HCT116 (cell line): ENCODE results near the gene SPON1. TPM values are rescaled to one million over a fixed set of nuclear protein-coding genes. Genes with fewer than 3 reads are reported as not detected.

Experiments
- ATAC-seq: fragments of 200-7000 bp; cut with Tn5 transposase; 2 replicates; pipeline ENCODE4 v1.9.1; 2020; ENCODE audit warnings: mild to moderate bottlenecking, moderate library complexity
- BruUV-seq: library from RNA; stranded (reverse); fragments of 400-500 nt; replicated peaks from 2 replicates; lab custom pipeline; 2021; lab: Mats Ljungman, UMichigan
- CTCF ChIA-PET: fragments of 300-600 bp; sonication (Branson Sonifier 250); formaldehyde crosslinking; loops from one replicate; lab custom pipeline; 2021; ENCODE audit warnings: antibody characterized with exemption; lab: Charles Lee
- POLR2A ChIA-PET: fragments of 300-600, 350-600 bp; sonication (Branson Sonifier 250); formaldehyde crosslinking; loops from one replicate; lab custom pipeline; 2021; ENCODE audit warnings: antibody characterized with exemption; lab: Charles Lee
- RAD21 ChIA-PET, 2 experiments: fragments of 300-600 bp; sonication (Branson Sonifier 250); formaldehyde crosslinking; loops; one replicate each; lab custom pipeline; 2023; ENCODE audit warnings: low total read pairs in 2 of 2; ENCODE audit not compliant: uncharacterized antibody in 2 of 2, unreplicated experiment in 2 of 2, low non-redundant PET in 1 of 2; lab: Charles Lee
- DNase-seq: peaks from one replicate; pipeline ENCODE4 v3.0.0-alpha.2; 2010; ENCODE audit warnings: low read depth, low spot score
- H2AFZ ChIP-seq: fragments of 200-600 bp; shearing (Covaris generic), sonication (generic); 2 replicates; pipeline ENCODE4 v1.6.1; 2017; ENCODE audit warnings: low read depth, mixed run types, mixed read lengths, antibody characterized with exemption, low read length; ENCODE audit not compliant: poor library complexity, severe bottlenecking
- H3K27ac ChIP-seq: 2 replicates; pipeline ENCODE4 v1.5.1; 2012; ENCODE audit warnings: low read depth, low read length
- H3K27me3 ChIP-seq: fragments of 200-600 bp; sonication (generic); 2 replicates; pipeline ENCODE4 v1.6.1; 2016; ENCODE audit warnings: mixed run types, low read length, mixed read lengths; ENCODE audit not compliant: insufficient read depth
- H3K36me3 ChIP-seq, 2 experiments: fragments of 200-500 bp in 1 of 2; fragments of 200-600 bp in 1 of 2; sonication (Bioruptor generic) in 1 of 2; sonication (generic) in 1 of 2; 2 replicates each; pipeline versions ENCODE4 v1.5.1 to v1.6.1; 2014 to 2016; ENCODE audit warnings: low read length in 2 of 2, inconsistent platforms in 1 of 2, mixed read lengths in 1 of 2, mixed run types in 1 of 2; ENCODE audit not compliant: insufficient read depth in 2 of 2, control insufficient read depth in 1 of 2
- H3K4me1 ChIP-seq, 2 experiments: fragments of 200-600 bp in 1 of 2; sonication (generic) in 1 of 2; 2 replicates each; pipeline versions ENCODE4 v1.5.1 to v1.6.1; 2012 to 2017; ENCODE audit warnings: low read length in 2 of 2, inconsistent platforms in 1 of 2, mild to moderate bottlenecking in 1 of 2, mixed read lengths in 1 of 2, mixed run types in 1 of 2, moderate library complexity in 1 of 2; ENCODE audit not compliant: insufficient read depth in 2 of 2, control insufficient read depth in 1 of 2
- H3K4me2 ChIP-seq: fragments of 200-600 bp; sonication (generic); 2 replicates; pipeline ENCODE4 v1.6.1; 2017; ENCODE audit warnings: mixed run types, low read length, mixed read lengths
- H3K4me3 ChIP-seq, 2 experiments: fragments of 200-600 bp in 1 of 2; sonication (generic) in 1 of 2; replicated peaks in 1 of 2; 2 replicates each; pipeline ENCODE4 v1.5.1; 2011 to 2016; ENCODE audit warnings: low read length in 2 of 2, control low read depth in 1 of 2, low read depth in 1 of 2, mild to moderate bottlenecking in 1 of 2, mixed read lengths in 1 of 2, mixed run types in 1 of 2
- H3K79me2 ChIP-seq: fragments of 200-600 bp; sonication (generic); 2 replicates; pipeline ENCODE4 v1.6.1; 2017; ENCODE audit warnings: mild to moderate bottlenecking, mixed run types, low read length, moderate library complexity, mixed read lengths; ENCODE audit not compliant: insufficient read depth
- H3K9ac ChIP-seq: fragments of 200-600 bp; sonication (generic); 2 replicates; pipeline ENCODE4 v1.6.1; 2016; ENCODE audit warnings: low read length, mixed read lengths
- H3K9me2 ChIP-seq: fragments of 200-600 bp; sonication (generic), shearing (Covaris generic); 2 replicates; pipeline ENCODE4 v1.6.1; 2017; ENCODE audit warnings: mixed run types, mild to moderate bottlenecking, moderate library complexity; ENCODE audit not compliant: insufficient read depth
- H3K9me3 ChIP-seq, 2 experiments: fragments of 200-500 bp in 1 of 2; fragments of 200-600 bp in 1 of 2; sonication (Bioruptor generic) in 1 of 2; sonication (generic) in 1 of 2; 2 replicates each; pipeline ENCODE4 v1.6.1; 2014 to 2017; ENCODE audit warnings: low read length in 2 of 2, mixed read lengths in 2 of 2, inconsistent platforms in 1 of 2, low read depth in 1 of 2, mild to moderate bottlenecking in 1 of 2, mixed run types in 1 of 2, moderate library complexity in 1 of 2; ENCODE audit not compliant: control insufficient read depth in 1 of 2, insufficient read depth in 1 of 2
- H4K20me1 ChIP-seq: fragments of 200-600 bp; sonication (generic), shearing (Covaris generic); 2 replicates; pipeline ENCODE4 v1.6.1; 2017; ENCODE audit warnings: mixed run types, mild to moderate bottlenecking, moderate library complexity; ENCODE audit not compliant: insufficient read depth
- CEBPB ChIP-seq: IDR thresholded peaks from 2 replicates; pipeline ENCODE4 v1.6.1; 2012; ENCODE audit warnings: low read depth
- CTCF ChIP-seq, 3 experiments: fragments of 200-600 bp in 1 of 3; sonication (generic) in 1 of 3; IDR thresholded peaks in 2 of 3; conservative IDR thresholded peaks in 1 of 3; 2 replicates each; pipeline ENCODE4 v1.5.1; 2012 to 2017; ENCODE audit warnings: low read depth in 2 of 3, low read length in 2 of 3, antibody characterized with exemption in 1 of 3, borderline replicate concordance in 1 of 3, control low read depth in 1 of 3, mild to moderate bottlenecking in 1 of 3, mixed read lengths in 1 of 3, mixed run types in 1 of 3, moderate library complexity in 1 of 3; ENCODE audit not compliant: insufficient read depth in 1 of 3
- EGR1 ChIP-seq: IDR thresholded peaks from 2 replicates; pipeline ENCODE4 v1.6.1; 2012; ENCODE audit warnings: low read depth
- EZH2 ChIP-seq: fragments of 200-600 bp; sonication (generic); IDR thresholded peaks from 2 replicates; pipeline ENCODE4 v1.6.1; 2017; ENCODE audit warnings: antibody characterized with exemption, mixed run types
- EZH2phosphoT487 ChIP-seq: fragments of 200-600 bp; IDR thresholded peaks from 2 replicates; pipeline ENCODE4 v1.6.1; 2018; ENCODE audit warnings: antibody characterized with exemption, borderline replicate concordance
- FOSL1 ChIP-seq: IDR thresholded peaks from 2 replicates; pipeline ENCODE4 v1.6.1; 2012; ENCODE audit warnings: low read depth
- MAX ChIP-seq: IDR thresholded peaks from 2 replicates; pipeline ENCODE4 v1.6.1; 2012
- POLR2AphosphoS5 ChIP-seq: IDR thresholded peaks from 2 replicates; pipeline ENCODE4 v1.6.1; 2011; ENCODE audit warnings: mild to moderate bottlenecking, low read depth, low read length, moderate library complexity
- RAD21 ChIP-seq: IDR thresholded peaks from 2 replicates; pipeline ENCODE4 v1.6.1; 2012; ENCODE audit warnings: low read depth, mild to moderate bottlenecking
- REST ChIP-seq: IDR thresholded peaks from 2 replicates; pipeline ENCODE4 v1.6.1; 2012; ENCODE audit warnings: low read depth
- SP1 ChIP-seq: IDR thresholded peaks from 2 replicates; pipeline ENCODE4 v1.6.1; 2012; ENCODE audit warnings: low read depth
- TCF7L2 ChIP-seq: IDR thresholded peaks from 2 replicates; pipeline ENCODE4 v1.7.0; 2011; ENCODE audit warnings: borderline replicate concordance, inconsistent platforms; ENCODE audit not compliant: insufficient read depth, insufficient read length; ENCODE audit errors: extremely low read depth
- intact Hi-C: fragments of 100-400 bp; cut with micrococcal nuclease; formaldehyde crosslinking; loops from 2 replicates; pipeline ENCODE4 v1.10.0; 2022
- total RNA-seq: library from RNA; stranded (reverse); gene quantifications from one replicate; pipeline ENCODE4 v1.2.1, GENCODE V29; 2021; ENCODE audit not compliant: unreplicated experiment

Gene SPON1
- total RNA-seq, 1 experiment from 2014 or later: 0.17 TPM

- POLR2A ChIA-PET: no interaction called here
- no TSS peak for BruUV-seq
- Histone ChIP-seq H3K4me2 (no peak overlapping the region), H3K36me3 (no peaks in the 10 kb centered on the region), H3K27ac (no peak overlapping the region), H3K9me3 (no peaks in the 10 kb centered on the region), H3K9me2 (no peaks in the 10 kb centered on the region), H4K20me1 (no peaks in the 10 kb centered on the region), H3K4me1 (no peaks in the 10 kb centered on the region), H2AFZ (no peak overlapping the region), H3K27me3 (no peaks in the 10 kb centered on the region), H3K4me3 (no peak overlapping the region), H3K9ac (no peak overlapping the region)
- CTCF ChIA-PET: interaction anchor here (0.7 to 1.0 kb wide), 2 partner anchors 71 to 85 kb away, joined by 3 to 4 read pairs; no protein-coding TSS in a partner anchor
- ATAC-seq (no peak), DNase-seq (no peak)
- RAD21 ChIA-PET: no interaction called here
- TF ChIP-seq MAX (no peak), POLR2AphosphoS5 (no peak), EZH2phosphoT487 (no peak), FOSL1 (no peak), CTCF (IDR thresholded peaks at IDR 0.05 in 2 of 3, conservative IDR thresholded peaks at IDR 0.05 in 1 of 3; ENCODE audit: borderline replicate concordance in 1 of 3, insufficient read depth in 1 of 3, low read depth in 2 of 3, low read length in 2 of 3) (no peak), TCF7L2 (no peak), EGR1 (no peak), RAD21 (no peak), CEBPB (no peak), EZH2 (no peak), REST (no peak), SP1 (no peak)
- TF ChIP-seq, all 23 proteins: peak for 0
- intact Hi-C loops: no loop called here
- no peaks in the 10 kb centered on the region for H3K79me2 ChIP-seq
Measured at GRCh38 chr11:14041565-14041964, 79.0 kb downstream of the SPON1 start.
